Measurements from ENCODE around the gene KIR3DL2. TPM values are rescaled to one million over a fixed set of nuclear protein-coding genes. Genes with fewer than 3 reads are reported as not detected.
"Not testable (repeated sequence)": the region's sequence is repeated elsewhere in the genome, so short reads cannot be mapped to it uniquely, and the experiment has no call there.

The KIR3DL2 gene
- total RNA-seq, 1 experiment from 2014 or later, result not detected

GRCh38 chr19:54905421-54905802, 55.2 kb downstream of the KIR3DL2 start:
- in situ Hi-C loops (cut with HindIII; ENCODE audit: low sequenced_read_pairs), result no loop called here
- no peak for DNase-seq (ENCODE audit: low spot score)

- DNase-seq (ENCODE audit: low spot score), result no peak
- in situ Hi-C loops (cut with HindIII; ENCODE audit: low sequenced_read_pairs), result no loop called here
Measured at GRCh38 chr19:54905803-54906511, 55.7 kb downstream of the KIR3DL2 start, which contains the start of gene NCR1. TSS of gene NCR1 (plus strand) at chr19:54906148. CDS start at chr19:54906188, 40 bp downstream.

DNA sequence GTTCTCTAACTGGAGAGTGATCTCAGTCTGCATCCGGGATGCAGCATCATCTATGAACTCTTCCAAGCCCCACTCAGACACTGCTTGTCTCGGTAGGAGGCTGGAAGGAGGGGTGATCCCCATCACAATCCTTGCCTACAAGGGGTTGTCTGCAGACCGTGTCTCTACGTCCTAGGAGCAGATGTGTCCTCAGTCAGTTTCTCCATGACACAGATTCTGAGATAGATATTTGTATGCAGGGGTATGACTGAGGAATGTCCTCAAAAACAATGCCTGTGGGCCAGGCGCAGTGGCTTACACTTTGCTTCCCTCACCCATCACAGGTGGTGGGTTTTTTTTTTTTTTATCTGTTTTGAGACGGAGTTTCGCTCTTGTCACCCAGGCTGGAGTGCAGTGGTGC, 56.6 kb downstream of the KIR3DL2 start:
- DNase-seq (ENCODE audit: low spot score), result no peak
- in situ Hi-C loops (cut with HindIII; ENCODE audit: low sequenced_read_pairs), result no loop called here

GRCh38 chr19:54907899-54908298, 57.7 kb downstream of the KIR3DL2 start:
- in situ Hi-C loops (cut with HindIII; ENCODE audit: low sequenced_read_pairs); DNase-seq (ENCODE audit: low spot score): not testable (repeated sequence)

Other genes with a start within 250 kb of the KIR3DL2 start
- gene LILRB1, start 220.0 kb upstream of the KIR3DL2 start, total RNA-seq (2014; rRNA removed; shearing (Covaris generic)), result not detected in 2 replicates
- not detected in 2 replicates for gene LILRB4, start 187.5 kb upstream of the KIR3DL2 start, total RNA-seq (2014; rRNA removed; shearing (Covaris generic))
- gene KIR3DL3, start 126.0 kb upstream of the KIR3DL2 start, total RNA-seq (2014; rRNA removed; shearing (Covaris generic)), result not detected in 2 replicates
- not detected in 2 replicates for gene KIR2DL3, start 111.9 kb upstream of the KIR3DL2 start, total RNA-seq (2014; rRNA removed; shearing (Covaris generic))
- gene KIR2DL1, start 80.7 kb upstream of the KIR3DL2 start, total RNA-seq (2014; rRNA removed; shearing (Covaris generic)), result not detected in 2 replicates
- not detected in 2 replicates for gene KIR2DL4, start 46.8 kb upstream of the KIR3DL2 start, total RNA-seq (2014; rRNA removed; shearing (Covaris generic))
- not detected in 2 replicates for gene KIR3DL1, start 34.0 kb upstream of the KIR3DL2 start, total RNA-seq (2014; rRNA removed; shearing (Covaris generic))
- gene KIR2DS4, start 17.8 kb upstream of the KIR3DL2 start, total RNA-seq (2014; rRNA removed; shearing (Covaris generic)), result not detected in 2 replicates
- gene FCAR, start 23.8 kb downstream of the KIR3DL2 start, total RNA-seq (2014; rRNA removed; shearing (Covaris generic)), result not detected in 2 replicates
- gene NCR1, start 55.7 kb downstream of the KIR3DL2 start, total RNA-seq (2014; rRNA removed; shearing (Covaris generic)), result not detected in 2 replicates
- not detected in 2 replicates for gene NLRP7, start 97.1 kb downstream of the KIR3DL2 start, total RNA-seq (2014; rRNA removed; shearing (Covaris generic))
- gene NLRP2, start 115.9 kb downstream of the KIR3DL2 start, total RNA-seq (2014; rRNA removed; shearing (Covaris generic)), result not detected in 2 replicates
- gene GP6, start 187.8 kb downstream of the KIR3DL2 start, total RNA-seq (2014; rRNA removed; shearing (Covaris generic)), result not detected in 2 replicates
- gene RDH13, start 212.7 kb downstream of the KIR3DL2 start, total RNA-seq (2014; rRNA removed; shearing (Covaris generic)), result 31.4 and 38.9 TPM in 2 replicates
- 9.7 and 11.7 TPM in 2 replicates for gene EPS8L1, start 225.4 kb downstream of the KIR3DL2 start, total RNA-seq (2014; rRNA removed; shearing (Covaris generic))

Measured in G401 (cell line).